HG03439 (cell line): Measurements from ENCODE around the gene ASAP3.

Source experiments
- ATAC-seq: cut with Tn5 transposase; IDR thresholded peaks from one replicate; pipeline ENCODE4 v1.9.1; 2021; ENCODE audit warnings: mild to moderate bottlenecking, moderate library complexity; ENCODE audit not compliant: unreplicated experiment

ASAP3 gene

GRCh38 chr1:23451441-23451840 is 32.5 kb downstream of the ASAP3 start:
- no peak for ATAC-seq

- ATAC-seq, result no peak
Observed at GRCh38 chr1:23450894-23451293, 33.1 kb downstream of the ASAP3 start.

- no peak for ATAC-seq
Observed at GRCh38 chr1:23449958-23450357, 34.0 kb downstream of the ASAP3 start.

GRCh38 chr1:23449306-23449705 is 34.7 kb downstream of the ASAP3 start:
- no peak for ATAC-seq

- ATAC-seq, result no peak
Observed at GRCh38 chr1:23448846-23449245, 35.1 kb downstream of the ASAP3 start.

- ATAC-seq, result no peak
Observed at GRCh38 chr1:23446661-23447310, 37.2 kb downstream of the ASAP3 start.

GRCh38 chr1:23444596-23445390 is 39.2 kb downstream of the ASAP3 start:
- ATAC-seq, result no peak

GRCh38 chr1:23444104-23444533 is 39.9 kb downstream of the ASAP3 start:
- ATAC-seq, result no peak

GRCh38 chr1:23442751-23443150 is 41.2 kb downstream of the ASAP3 start:
- ATAC-seq, result no peak

- ATAC-seq, result no peak
Observed at GRCh38 chr1:23441446-23442148, 42.4 kb downstream of the ASAP3 start.

- ATAC-seq, result no peak
Observed at GRCh38 chr1:23438545-23438944, 45.4 kb downstream of the ASAP3 start.

GRCh38 chr1:23437355-23437664 is 46.7 kb downstream of the ASAP3 start:
- ATAC-seq, result no peak

- no peak for ATAC-seq
Observed at GRCh38 chr1:23436520-23437354, 47.2 kb downstream of the ASAP3 start.

GRCh38 chr1:23434260-23434775 is 49.7 kb downstream of the ASAP3 start:
- no peak for ATAC-seq

- ATAC-seq, result no peak
Observed at GRCh38 chr1:23433122-23433521, 50.9 kb downstream of the ASAP3 start.

- no peak for ATAC-seq
Observed at GRCh38 chr1:23431431-23431830, 52.5 kb downstream of the ASAP3 start.

- ATAC-seq, result no peak
Observed at GRCh38 chr1:23430803-23431202, 53.2 kb downstream of the ASAP3 start.

- ATAC-seq, result no peak
Observed at GRCh38 chr1:23428136-23428905, 55.7 kb downstream of the ASAP3 start.

GRCh38 chr1:23427550-23427949 is 56.4 kb downstream of the ASAP3 start:
- ATAC-seq, result no peak

- no peak for ATAC-seq
Observed at GRCh38 chr1:23426828-23427227, 57.2 kb downstream of the ASAP3 start.
